ENCODE measurements around the gene RAB7B. TPM values are rescaled to one million over a fixed set of nuclear protein-coding genes. Genes with fewer than 3 reads are reported as not detected.

The RAB7B gene
- total RNA-seq, 1 donor from 2014 or later = 0.78 TPM

GRCh38 chr1:205977402-205978014 is 25.7 kb downstream of the RAB7B start:
- DNase-seq (ENCODE audit: extremely low spot score, unreplicated experiment) = no peak
- no peaks in the 10 kb centered on the region for H3K9me3 Mint-ChIP-seq (ENCODE audit: unreplicated experiment)
- H3K4me3 Mint-ChIP-seq (ENCODE audit: unreplicated experiment) = no peak overlapping the region
- H3K27ac Mint-ChIP-seq (ENCODE audit: unreplicated experiment) = no peak overlapping the region
- H3K4me1 Mint-ChIP-seq (ENCODE audit: unreplicated experiment) = no peaks in the 10 kb centered on the region
- TF ChIP-seq CTCF (IDR thresholded peaks at IDR 0.05) = peak; percentile 97
- no peaks in the 10 kb centered on the region for H3K27me3 Mint-ChIP-seq (ENCODE audit: unreplicated experiment)
- H3K36me3 Mint-ChIP-seq (ENCODE audit: unreplicated experiment) = no peaks in the 10 kb centered on the region

- H3K9me3 Mint-ChIP-seq (ENCODE audit: unreplicated experiment) = no peaks in the 10 kb centered on the region
- H3K27me3 Mint-ChIP-seq (ENCODE audit: unreplicated experiment) = no peaks in the 10 kb centered on the region
- no peak for TF ChIP-seq CTCF (IDR thresholded peaks at IDR 0.05)
- no peak for DNase-seq (ENCODE audit: extremely low spot score, unreplicated experiment)
- H3K4me1 Mint-ChIP-seq (ENCODE audit: unreplicated experiment) = no peaks in the 10 kb centered on the region
- no peak overlapping the region for H3K27ac Mint-ChIP-seq (ENCODE audit: unreplicated experiment)
- H3K4me3 Mint-ChIP-seq (ENCODE audit: unreplicated experiment) = no peak overlapping the region
- no peaks in the 10 kb centered on the region for H3K36me3 Mint-ChIP-seq (ENCODE audit: unreplicated experiment)
Measured at GRCh38 chr1:205976708-205977401, 26.3 kb downstream of the RAB7B start.

GRCh38 chr1:205976036-205976435 is 27.2 kb downstream of the RAB7B start:
- H3K9me3 Mint-ChIP-seq (ENCODE audit: unreplicated experiment) = no peaks in the 10 kb centered on the region
- H3K27me3 Mint-ChIP-seq (ENCODE audit: unreplicated experiment) = no peaks in the 10 kb centered on the region
- H3K36me3 Mint-ChIP-seq (ENCODE audit: unreplicated experiment) = no peaks in the 10 kb centered on the region
- no peak for TF ChIP-seq CTCF (IDR thresholded peaks at IDR 0.05)
- H3K4me1 Mint-ChIP-seq (ENCODE audit: unreplicated experiment) = no peaks in the 10 kb centered on the region
- no peak for DNase-seq (ENCODE audit: extremely low spot score, unreplicated experiment)
- H3K4me3 Mint-ChIP-seq (ENCODE audit: unreplicated experiment) = no peak overlapping the region
- no peak overlapping the region for H3K27ac Mint-ChIP-seq (ENCODE audit: unreplicated experiment)

- H3K36me3 Mint-ChIP-seq (ENCODE audit: unreplicated experiment) = no peaks in the 10 kb centered on the region
- no peaks in the 10 kb centered on the region for H3K4me1 Mint-ChIP-seq (ENCODE audit: unreplicated experiment)
- no peak overlapping the region for H3K27ac Mint-ChIP-seq (ENCODE audit: unreplicated experiment)
- no peak overlapping the region for H3K4me3 Mint-ChIP-seq (ENCODE audit: unreplicated experiment)
- H3K9me3 Mint-ChIP-seq (ENCODE audit: unreplicated experiment) = no peaks in the 10 kb centered on the region
- no peaks in the 10 kb centered on the region for H3K27me3 Mint-ChIP-seq (ENCODE audit: unreplicated experiment)
- no peak for TF ChIP-seq CTCF (IDR thresholded peaks at IDR 0.05)
- no peak for DNase-seq (ENCODE audit: extremely low spot score, unreplicated experiment)
Measured at GRCh38 chr1:205975387-205975998, 27.7 kb downstream of the RAB7B start.

- no peak for DNase-seq (ENCODE audit: extremely low spot score, unreplicated experiment)
- Mint-ChIP-seq H3K36me3 (ENCODE audit: unreplicated experiment) (no peaks in the 10 kb centered on the region), H3K27me3 (ENCODE audit: unreplicated experiment) (no peaks in the 10 kb centered on the region), H3K4me3 (ENCODE audit: unreplicated experiment) (no peak overlapping the region), H3K9me3 (ENCODE audit: unreplicated experiment) (no peaks in the 10 kb centered on the region), H3K4me1 (ENCODE audit: unreplicated experiment) (peaks cover 2% of the 10 kb centered on the region), H3K27ac (ENCODE audit: unreplicated experiment) (no peak overlapping the region)
- TF ChIP-seq CTCF (IDR thresholded peaks at IDR 0.05) = no peak
Measured at GRCh38 chr1:205974712-205975111, 28.5 kb downstream of the RAB7B start.
